ENCODE results near the gene CNOT6.

CNOT6 gene

DNA sequence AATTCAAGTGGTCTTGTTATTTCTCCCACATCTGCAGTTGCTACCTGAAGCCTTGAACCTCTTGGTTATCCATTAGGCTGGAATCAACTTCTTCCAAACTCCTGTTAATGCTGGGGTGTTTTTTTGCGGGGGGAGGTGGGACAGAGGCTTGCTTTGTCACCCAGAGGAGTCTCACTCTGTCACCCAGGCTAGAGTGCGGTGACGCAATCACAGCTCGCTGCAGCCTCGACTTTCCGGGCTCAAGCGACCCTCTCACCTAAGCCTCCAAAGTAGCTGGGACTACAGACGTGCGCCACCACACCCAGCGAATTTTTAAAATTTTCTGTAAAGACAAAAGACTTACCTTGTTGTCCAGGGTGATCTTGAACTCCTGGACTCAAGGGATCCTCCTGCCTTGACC is 92.7 kb downstream of the CNOT6 start:
- no peak for DNase-seq

DNA sequence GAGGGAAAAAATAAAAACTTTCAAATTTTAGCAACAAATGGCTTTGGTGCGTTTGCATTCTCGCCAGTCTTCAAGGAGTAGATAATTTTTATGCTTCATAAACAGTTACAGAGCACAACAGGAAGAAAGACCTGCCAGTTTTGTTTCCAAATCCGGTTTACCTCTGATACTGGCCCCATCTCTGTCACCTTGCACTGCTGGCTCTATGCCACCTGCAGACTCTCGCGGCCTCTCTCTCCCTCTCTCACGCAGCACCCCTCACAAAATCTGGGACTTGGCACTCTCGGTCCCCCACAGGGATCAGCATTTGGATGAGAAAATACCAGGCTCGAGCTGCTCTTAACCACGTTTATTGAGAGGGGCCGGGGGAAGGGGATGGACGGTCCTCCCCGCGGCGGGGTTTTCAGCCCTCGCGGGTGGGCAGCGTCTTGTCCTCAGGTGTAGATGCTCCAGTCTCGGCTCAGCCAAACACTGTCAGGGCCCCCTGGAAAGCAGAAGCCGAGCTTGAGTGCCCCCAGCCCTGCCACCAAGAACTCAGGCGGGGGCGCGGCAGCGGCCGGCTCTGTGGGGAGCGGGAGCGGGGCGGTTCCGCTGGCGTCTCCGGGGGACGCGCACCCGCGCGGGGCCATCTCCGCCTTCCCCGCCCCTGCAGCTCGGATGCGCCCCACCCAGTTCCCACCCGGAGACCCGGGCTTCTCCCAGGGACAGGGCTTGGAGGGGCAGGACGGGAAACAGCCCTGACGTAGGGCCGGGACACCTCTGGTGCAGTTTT is 95.8 kb downstream of the CNOT6 start:
- no peak for DNase-seq

DNA sequence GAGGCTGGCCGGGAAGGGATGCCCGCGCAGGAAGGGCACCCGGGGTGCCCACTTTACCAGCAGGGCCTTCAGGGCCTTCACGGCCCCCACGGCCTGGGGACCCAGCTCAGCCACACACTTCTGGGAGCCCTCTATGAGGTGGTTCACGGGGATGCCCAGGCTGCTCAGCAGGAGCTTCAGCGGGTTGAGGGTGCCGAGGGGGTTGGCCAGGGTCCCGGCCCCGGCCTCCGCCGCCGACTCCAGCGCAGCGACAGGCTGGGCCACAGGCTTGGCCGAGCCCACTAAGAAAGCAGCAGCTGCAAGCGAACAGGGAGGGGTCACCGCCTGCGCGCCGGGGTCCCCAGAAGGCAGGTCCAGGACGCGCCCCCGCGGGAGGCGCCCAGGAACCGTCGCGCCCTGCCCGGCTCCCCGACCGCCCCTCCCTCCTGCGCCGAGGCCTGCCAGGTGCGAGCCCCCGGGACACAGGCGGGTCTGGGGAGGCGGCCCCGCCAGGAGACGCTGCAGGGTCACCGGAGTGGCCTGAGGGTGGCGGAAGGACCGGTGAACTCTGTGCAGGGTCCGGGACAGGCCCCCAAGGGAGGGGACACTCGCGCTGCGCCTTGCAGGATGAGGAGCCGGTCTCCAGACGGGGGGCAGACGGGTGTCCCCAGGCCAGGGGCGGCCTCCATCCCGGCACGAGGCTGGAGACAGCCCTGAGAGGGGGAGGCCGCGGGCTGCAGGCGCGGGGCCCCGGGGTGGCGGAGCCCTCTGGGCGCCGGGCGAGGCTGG is 96.5 kb downstream of the CNOT6 start:
- DNase-seq: no peak

DNA sequence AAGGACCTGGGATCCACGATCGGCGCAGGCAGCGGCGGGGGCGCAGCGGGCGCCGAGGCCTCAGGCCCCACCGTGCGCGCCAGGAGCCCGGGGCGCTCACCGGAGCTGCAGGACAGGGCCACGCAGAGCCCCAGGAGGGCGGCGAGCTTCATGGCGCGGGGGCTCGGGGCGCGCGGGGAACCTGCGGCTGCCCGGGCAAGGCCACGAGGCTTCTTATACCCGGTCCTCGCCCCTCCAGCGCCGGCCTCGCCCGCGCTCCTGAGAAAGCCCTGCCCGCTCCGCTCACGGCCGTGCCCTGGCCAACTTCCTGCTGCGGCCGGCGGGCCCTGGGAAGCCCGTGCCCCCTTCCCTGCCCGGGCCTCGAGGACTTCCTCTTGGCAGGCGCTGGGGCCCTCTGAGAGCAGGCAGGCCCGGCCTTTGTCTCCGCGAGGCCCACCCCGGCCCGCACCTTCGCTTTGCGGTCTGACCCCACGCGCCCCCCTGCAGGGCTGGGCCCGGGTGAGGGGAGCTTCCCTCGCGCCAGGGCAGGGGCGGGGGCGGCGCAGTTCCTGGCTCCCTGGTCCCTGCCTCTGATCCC is 97.2 kb downstream of the CNOT6 start, which contains the start of gene SCGB3A1:
SCGB3A1 (minus strand) TSS at position 189 of the 577 bp plus-strand sequence; CDS start at position 152, 37 bp downstream.
- DNase-seq: no peak

DNA sequence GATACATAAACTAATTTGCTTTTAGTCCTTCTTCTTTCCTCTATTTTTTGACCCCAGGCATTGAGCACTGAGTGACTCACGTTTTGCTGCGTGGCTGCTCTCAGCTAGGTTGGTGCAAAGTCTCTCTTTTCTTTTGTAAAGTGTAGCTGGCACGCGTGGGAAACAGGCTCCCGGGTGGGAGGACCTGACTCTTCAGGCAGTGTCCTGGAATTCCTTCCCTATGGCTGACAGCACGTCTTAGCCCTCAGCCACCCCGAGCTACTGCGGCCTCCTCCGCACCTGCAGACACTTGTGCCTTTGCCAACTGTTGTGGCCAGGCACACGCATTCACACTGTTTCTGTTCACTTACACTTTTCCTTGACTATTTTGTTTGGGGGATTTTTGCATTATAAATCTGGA is 98.0 kb downstream of the CNOT6 start:
- DNase-seq: no peak

DNA sequence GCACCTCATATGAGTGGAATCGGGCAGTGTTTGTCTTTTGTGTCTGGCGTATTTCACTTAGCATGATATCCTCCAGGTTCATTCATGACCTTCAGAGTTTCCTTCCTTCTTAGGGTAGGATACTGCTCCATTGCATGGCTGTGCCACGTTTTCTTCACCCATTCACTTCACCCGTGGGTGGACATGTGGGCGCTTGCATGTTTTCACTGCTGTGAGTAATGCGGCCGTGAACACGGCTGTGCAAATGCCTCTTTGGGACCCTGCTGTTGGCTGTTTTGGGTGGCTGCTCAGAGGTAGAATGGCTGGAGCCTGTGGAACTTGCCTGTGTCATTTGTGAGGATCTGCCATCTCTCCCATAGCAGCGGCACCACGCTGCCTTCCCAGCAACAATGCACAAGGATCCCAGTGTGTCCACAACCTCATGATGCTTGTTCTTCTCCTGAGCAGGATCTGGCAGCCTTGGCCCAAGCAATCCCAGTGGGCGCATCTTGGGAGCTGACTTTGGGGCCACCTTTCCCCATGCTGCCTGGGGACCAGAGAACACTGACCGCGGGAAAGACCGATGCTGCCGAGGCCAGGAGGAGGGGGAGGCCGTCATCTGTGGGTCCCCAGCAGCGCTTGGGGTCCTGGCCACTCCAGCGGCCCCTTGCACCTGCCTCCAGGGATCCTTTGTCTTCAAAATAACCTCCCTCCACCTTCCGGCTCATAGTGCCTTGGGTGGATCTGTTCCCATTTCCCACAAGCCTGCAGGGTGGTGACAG is 99.4 kb downstream of the CNOT6 start:
- no peak for DNase-seq

DNA sequence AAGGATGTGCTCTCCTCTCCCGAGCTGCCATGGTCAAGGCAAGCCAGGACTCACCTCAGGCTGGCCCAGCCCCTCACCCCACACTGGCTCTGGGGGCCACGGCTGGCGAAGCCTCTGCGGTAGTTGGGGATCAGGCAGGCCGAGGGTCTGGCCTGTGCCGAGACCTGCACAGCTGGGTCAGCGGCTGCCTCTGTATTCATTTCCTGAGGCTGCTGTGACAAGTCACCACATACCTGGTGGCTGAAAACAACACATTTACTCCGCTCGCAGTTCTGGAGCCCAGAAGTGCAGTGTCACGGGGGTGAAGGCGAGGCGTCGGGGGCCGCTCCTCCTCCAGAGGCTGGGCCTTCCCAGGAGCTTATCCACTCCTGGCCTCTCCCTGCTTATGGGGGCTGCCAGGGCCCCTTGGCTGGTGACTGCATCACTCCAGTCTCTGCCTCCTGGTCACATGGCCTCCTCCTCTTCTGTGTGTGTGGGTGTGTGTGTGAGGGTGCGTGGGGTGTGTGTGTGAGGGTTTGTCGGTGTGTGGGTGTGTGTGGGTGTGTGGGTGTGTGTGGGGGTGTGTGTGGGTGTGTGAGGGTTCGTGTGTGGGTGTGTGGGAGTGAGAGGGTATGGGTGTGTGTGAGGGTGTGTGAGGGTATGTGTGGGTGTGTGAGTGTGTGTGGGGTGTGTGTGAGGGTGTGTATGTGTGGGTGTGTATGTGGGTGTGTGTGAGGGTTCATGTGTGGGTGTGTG is 100.3 kb downstream of the CNOT6 start:
- no peak for DNase-seq

DNA sequence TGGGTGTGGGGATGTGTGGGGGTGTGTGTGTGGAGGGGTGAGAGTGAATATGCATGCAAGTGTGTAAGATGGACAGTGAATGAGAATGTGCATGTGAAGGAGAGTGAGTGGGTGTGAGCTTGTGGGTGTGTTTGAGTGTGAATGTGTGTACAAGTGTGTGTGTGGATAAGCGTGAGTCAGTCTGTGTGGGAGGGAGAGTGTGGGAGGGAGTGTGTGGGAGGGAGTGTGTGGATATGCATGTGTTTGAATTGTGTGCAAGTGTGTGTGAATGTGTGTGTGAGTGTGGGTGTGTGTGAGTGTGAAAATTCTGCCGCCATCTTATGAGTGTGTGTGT is 100.8 kb downstream of the CNOT6 start:
- DNase-seq: no peak

DNA sequence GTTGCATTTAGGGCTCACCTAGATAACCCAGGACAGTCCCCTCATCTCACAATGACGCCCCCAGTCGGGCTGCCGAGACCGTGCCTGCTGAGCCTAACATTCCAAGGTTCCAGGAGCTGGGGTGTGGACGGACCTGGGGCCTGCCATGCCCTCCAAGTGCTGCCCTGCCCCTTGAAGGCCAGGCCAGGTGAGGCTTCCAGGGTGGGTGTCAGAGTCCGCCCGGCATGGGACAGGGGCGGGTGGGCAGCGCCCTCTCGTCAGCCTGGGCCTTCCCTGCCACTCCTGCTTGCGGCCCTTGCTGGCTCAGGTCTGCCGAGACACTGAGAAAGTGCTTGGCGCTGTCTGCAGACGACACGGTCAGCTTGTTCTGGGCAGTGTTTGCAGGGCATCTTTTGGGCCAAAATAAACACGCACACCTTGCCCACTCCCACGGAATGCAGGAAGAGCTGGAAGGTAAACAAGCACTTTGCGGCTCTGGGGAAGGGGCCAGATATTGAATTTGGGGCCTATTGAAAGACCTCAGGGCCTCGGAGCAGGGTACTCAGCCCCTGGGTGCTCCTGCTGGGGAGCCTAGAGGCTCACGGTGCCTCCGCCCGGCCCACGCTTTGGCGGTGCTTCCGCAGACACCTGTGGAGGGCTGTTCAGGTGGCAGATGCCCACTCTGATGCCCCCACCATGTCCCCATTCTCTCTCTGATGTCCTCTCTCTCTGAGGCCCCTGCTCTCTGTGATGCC is 101.4 kb downstream of the CNOT6 start:
- DNase-seq: no peak

DNA sequence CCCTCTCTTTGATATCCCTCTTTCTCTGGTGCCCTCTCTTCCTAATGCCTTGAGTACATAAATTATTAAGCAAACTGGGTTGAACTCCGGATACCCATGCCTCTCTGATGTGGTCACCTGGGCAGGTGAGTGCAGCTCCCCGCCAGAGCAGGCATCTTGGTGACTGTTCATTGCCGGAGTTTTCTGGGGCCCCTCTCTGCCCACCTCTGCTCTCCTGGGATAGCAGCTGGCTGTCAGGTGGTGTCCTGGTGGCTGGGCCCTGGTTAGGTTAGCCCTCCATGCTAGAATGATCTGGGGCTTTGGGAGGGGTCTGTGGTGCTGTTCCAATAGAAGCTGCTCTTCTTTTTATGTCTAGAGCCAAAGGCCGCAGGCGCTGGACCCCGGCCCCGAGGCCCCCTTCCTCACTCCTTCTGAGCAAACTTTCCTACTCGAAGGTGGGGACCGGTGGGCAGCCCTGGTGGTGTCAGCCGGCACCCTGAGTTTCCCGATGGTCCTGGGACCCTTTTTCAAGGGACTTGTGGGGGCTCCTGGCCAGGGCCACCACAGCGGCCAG is 102.0 kb downstream of the CNOT6 start:
- DNase-seq: no peak

DNA sequence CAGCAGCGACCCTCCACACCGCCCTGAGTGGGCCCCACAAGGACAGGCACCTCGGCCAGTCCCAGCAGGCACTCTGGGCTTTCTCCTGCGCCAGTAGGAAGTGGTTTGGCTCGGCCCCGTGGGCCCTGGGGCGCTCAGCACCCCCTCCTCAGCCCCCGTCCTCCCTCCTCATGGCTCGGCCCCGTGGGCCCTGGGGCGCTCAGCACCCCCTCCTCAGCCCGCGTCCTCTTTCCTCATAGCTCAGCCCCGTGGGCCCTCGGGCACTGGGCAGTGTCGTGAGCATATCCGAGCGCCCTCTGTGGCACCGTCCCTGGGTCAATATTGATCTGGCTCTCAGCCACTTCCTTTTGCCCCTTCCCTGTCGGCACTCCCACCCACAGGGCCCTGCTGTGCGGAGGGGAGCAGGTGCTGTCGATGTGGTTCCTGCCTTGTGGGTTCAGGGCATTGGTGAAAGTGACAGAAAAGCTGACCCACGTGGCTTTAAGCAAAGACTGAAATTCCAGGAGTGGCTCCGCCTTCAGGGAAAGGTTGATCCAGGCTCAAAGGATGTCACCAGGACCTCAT is 102.6 kb downstream of the CNOT6 start:
- DNase-seq: no peak

DNA sequence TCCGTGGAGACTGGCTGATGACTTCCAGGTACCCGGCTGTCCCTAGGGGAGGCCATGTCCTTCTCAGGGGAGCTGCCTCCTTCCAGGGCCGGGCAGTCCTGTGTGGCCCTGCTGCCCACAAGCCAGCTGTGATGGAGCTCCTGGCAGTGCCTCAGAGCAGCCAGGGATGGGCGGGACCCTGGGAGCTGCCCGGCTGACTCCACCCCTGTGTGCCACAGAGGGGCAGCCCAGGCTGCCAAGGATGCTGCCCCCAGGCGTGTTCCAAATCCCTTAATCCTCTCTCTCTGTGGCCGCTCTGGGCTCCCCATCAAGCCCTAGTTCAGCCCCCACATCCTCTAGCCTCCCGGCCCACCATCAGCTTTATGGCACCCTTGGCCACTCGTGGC is 104.1 kb downstream of the CNOT6 start:
- DNase-seq: no peak

DNA sequence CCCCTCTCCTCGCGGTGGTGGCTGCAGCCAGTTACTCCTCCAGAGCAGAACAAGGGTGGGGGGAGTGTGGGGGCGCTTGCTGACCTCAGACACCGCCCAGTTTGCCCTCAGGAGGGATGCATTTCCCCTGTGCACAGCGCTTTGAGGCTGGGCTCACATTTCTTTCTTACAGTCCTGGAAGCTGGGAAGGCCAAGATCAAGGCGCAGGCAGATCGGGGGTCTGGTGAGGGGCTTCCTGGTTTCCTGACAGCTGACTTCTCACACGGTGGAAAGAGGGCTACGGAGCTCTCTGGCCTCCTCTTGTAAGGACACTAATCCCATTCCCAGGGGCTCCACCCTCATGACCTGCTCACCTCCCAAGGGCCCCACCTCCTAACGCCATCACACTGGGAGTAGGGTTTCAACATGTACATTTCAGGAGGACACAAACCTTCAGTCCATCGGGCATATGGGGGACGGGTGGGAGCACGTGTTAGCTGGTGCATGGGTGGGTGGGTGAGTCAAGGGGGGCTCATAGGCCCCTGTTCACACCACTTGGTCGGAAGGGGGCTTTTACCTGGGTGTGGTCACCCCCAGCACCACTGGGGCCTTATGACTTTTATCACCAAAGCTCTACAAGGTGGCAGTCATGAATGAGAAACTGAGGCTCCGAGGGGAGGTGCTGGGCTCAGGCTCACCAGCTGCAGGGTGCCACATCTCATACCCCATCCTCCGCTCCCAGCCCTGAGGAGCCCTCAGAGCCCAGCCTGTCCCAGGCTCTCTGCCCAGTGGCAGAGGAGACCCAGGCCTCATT is 104.8 kb downstream of the CNOT6 start:
- no peak for DNase-seq

DNA sequence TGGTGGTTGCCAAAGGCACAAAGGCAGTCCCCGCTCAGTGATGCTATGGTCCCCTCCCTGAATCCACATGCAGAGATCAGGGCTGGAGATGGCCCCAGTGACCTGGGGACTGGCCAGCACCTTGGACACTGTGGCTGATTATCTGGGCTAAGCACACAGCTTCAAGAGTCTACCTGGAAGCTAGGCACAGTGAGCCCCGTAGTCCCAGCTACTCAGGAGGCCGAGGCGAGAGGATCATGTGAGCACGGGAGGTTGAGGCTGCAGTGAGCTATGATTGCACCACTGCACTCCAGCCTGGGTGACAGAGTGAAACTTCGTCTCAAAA is 105.4 kb downstream of the CNOT6 start:
- DNase-seq: no peak

DNA sequence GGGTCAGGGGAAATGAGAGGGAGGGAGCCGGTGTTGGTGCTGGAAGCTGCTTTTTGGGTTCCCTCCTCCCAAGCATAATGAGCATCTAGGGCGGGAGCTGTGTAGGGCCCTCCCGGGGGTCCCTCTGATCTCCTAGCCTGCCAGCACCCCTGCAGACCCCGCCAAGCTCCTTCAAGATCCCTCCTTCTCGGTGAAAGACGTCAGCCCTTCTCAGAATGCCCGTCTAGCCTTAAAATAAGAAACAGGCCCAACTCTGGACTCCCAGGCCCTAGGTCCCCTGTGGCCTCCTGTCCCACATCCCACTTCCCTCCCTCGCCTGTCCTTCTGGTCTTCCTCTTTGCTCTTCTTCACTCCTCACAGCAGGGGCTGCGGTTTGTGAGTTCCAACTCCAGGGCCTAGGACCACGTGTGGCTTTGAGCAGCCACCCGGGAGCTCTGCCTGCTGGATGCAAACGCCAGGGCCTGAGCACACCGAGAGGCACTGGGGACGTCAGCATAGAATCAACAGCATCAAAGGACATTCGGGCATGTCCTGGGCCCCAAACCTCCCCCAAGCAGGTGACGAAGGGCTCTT is 105.9 kb downstream of the CNOT6 start:
- DNase-seq: no peak

DNA sequence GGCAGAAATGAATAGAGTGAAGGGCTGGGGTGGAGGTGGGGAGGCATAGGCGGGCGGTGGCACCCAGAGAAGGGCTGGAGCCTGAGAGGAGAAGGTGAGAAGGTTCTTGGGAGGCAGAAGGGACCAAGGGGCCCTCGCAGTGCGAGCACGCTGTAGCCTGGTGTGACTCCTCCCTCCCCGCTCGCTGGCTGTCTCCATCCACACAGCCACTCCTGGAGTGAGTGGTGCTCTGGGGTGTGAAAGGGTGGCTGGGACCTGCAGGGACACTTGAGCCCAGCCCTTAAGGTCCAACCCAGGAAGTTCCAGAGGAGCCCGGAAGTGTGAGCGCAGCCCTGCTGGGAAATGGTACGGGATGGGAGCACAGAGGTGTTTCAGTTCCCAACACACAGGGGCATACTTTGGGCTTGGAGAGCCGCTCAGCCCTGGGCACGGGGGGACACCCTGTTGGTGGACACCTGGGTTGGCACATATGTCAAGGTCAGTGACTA is 106.4 kb downstream of the CNOT6 start:
- DNase-seq: no peak

DNA sequence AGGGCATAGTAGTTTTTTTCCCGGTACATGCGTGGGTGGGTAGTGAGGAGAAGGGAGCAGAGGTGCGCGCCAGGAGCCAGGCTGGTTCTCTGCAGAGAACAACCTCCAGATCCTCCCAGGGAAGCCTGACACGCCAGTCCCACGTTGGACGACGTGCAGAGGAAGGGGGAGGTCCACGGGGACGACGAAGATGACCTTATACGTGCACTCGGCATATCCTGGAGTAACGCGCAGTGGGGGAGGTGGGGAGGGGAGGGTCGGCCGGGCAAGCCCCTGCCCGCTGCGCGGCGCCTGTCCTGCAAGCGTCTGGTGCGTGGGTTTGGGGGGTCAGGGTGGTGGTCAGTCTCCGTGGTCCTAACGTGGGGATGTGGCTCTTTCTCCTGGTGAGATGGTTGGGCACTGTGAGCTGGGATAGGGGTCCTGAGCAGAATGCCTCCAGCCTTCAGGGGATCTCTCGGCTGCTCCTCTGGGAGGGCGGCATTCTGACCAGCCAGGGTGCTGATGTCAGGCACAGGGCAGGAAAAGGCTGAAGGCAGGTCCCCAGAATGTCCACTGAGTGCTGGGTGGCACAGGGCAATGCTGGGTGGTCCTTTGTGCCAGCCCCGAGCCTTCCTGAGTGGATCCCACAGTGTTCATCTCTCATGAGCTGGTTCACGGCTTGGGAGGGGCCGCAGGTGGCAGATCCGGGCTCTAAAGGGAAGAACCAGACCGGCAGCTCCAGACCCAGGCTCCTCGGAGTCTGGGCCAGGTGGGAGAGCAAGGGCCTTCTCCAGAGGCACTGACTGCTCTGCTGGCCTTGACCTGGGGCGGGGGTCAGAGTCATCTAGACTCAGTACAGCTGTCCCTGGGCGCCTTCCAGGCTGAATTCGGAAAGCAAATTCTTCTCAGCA is 107.7 kb downstream of the CNOT6 start:
- DNase-seq: no peak

DNA sequence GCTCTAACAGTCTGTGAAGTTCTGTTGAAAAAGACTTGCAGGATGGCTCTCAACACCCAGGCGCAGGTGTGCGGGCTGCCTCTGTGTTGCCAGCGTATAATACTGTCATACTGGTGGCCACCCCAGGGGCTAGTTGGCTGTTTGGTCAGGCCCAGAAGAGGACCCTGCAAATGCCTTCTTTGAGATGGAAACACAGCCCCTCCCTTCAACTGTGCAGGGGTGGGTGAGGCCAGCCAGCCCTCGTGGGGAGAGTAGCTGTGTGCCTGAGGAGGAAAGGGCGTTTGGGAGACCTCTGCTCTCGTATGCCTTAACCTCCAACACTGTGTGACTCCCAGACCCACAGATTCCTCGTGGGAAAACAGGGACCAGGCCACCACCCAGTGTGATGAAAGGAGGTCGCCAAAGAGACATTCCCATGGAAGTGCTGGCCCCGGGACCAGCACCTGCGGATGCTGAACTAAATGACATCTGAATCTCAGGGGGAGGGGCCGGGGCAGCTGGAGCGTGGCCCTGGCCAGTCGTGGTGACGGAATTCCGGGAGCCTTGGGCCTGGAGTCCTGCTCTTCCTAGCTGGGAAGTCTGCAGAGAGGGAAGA is 108.4 kb downstream of the CNOT6 start:
- DNase-seq: no peak

Measured in NCI-H1694 treated with DMSO at 0.1 percent for 48 hours (cell line).